WERI-Rb-1 (cell line): ENCODE data around the gene PERM1.
A peak's percentile ranks its signal among the peaks of the same experiment; 100 is the strongest.

Experiments
- DNase-seq: peaks from one replicate; pipeline ENCODE4 v3.0.0-alpha.2; 2020
- H3K27ac ChIP-seq: fragments of 250-450 bp; sonication (Bioruptor Pico); 2 replicates; pipeline ENCODE4 v1.5.1; 2020; ENCODE audit warnings: mild to moderate bottlenecking, moderate library complexity
- H3K27me3 ChIP-seq: fragments of 250-450 bp; sonication (Bioruptor Pico); 2 replicates; pipeline ENCODE4 v1.5.1; 2021; ENCODE audit warnings: mild to moderate bottlenecking, low read depth, moderate library complexity; ENCODE audit not compliant: insufficient read depth, severe bottlenecking
- H3K36me3 ChIP-seq: fragments of 250-450 bp; sonication (Bioruptor Pico); 2 replicates; pipeline ENCODE4 v1.5.1; 2020; ENCODE audit warnings: mild to moderate bottlenecking, moderate library complexity
- H3K4me3 ChIP-seq: 2 replicates; pipeline ENCODE4 v1.5.1; 2011; ENCODE audit warnings: low read depth, mild to moderate bottlenecking, control low read depth, low read length
- H3K9me3 ChIP-seq: fragments of 250-450 bp; sonication (Bioruptor Pico); 2 replicates; pipeline ENCODE4 v1.5.1; 2021; ENCODE audit warnings: mild to moderate bottlenecking, moderate library complexity; ENCODE audit not compliant: severe bottlenecking
- TF ChIP-seq, protein P1 (sequence below): IDR thresholded peaks from 2 replicates; pipeline ENCODE4 v1.5.1; 2011; ENCODE audit warnings: low read depth, mild to moderate bottlenecking, control low read depth, inconsistent platforms, low read length

Gene PERM1

DNA sequence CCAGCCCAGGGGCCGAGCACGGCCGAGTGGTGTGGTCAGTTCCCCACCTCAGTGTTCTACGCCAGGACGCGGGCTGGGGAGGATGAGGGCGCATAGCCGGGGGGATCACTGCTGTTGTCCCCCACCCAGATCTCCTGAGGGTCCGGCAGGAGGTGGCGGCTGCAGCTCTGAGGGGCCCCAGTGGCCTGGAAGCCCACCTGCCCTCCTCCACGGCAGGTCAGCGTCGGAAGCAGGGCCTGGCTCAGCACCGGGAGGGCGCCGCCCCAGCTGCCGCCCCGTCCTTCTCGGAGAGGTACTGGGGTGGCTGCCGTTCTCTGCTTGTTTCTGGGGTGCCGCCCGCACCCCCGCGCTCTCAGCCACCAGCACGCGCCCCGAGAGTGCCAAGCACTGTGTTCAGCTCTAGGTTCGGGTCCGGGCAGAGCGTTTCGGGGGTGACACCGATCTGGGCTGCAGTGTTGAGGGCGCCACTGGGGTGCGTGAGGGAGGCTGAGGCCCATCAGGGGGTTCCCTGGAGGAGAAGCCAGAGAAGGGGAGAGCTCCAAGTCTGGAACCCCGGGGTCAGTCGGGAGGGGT lies 40.8 kb downstream of the PERM1 start:
- H3K9me3 ChIP-seq = no peaks in the 10 kb centered on the region
- H3K36me3 ChIP-seq = peaks cover 26% of the 10 kb centered on the region
- TF ChIP-seq, protein P1, sequence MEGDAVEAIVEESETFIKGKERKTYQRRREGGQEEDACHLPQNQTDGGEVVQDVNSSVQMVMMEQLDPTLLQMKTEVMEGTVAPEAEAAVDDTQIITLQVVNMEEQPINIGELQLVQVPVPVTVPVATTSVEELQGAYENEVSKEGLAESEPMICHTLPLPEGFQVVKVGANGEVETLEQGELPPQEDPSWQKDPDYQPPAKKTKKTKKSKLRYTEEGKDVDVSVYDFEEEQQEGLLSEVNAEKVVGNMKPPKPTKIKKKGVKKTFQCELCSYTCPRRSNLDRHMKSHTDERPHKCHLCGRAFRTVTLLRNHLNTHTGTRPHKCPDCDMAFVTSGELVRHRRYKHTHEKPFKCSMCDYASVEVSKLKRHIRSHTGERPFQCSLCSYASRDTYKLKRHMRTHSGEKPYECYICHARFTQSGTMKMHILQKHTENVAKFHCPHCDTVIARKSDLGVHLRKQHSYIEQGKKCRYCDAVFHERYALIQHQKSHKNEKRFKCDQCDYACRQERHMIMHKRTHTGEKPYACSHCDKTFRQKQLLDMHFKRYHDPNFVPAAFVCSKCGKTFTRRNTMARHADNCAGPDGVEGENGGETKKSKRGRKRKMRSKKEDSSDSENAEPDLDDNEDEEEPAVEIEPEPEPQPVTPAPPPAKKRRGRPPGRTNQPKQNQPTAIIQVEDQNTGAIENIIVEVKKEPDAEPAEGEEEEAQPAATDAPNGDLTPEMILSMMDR = no peak
- no peaks in the 10 kb centered on the region for H3K27me3 ChIP-seq
- H3K27ac ChIP-seq = peak overlapping the region; percentile 91
- H3K4me3 ChIP-seq = peak overlapping the region; percentile 68
- DNase-seq = no peak

DNA sequence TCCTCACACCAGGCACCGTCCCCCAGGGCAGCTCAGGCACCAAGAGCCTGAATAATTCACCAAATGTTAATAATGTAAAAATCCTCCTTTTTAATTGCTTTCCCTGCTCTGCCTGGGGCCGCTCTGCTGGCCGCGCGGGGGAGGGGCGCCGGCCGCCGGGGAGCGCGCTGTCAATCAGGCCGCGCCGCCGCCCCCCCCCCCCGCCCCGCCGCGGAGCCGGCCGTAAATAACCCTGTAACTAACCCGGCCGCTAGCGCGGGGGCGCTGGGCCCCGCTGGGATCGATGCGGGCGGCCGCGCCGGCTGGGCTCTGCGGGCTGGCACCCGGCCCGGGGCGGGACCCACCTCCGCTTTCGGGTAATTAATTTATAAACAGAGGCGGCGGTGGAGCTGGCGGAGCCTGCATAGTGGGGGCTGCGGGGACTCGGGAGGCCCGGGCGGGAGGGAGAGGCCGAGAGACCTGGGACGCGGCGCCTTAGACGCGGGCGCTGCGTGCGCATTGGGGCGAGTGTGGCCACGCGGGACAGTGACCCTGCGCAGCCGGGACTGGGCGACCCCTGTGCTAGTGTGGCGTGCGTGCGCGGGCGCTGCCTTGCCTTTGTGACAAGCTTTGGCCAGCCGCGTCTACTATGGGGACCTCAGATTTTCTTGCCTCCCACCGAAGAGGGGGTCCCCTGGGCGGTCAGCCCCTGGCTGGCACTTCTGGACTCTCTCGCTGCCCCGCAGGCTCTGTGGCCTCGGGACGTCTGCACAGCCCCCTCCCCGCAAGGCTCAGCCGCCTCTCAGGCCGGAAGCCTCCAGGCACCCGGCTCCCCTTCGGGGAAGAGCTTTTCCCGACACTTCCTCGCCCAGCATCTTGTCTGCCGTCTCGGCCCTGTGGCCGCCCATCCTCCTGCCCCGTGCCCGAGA lies 41.5 kb downstream of the PERM1 start:
- Histone ChIP-seq H3K27me3 (no peaks in the 10 kb centered on the region), H3K9me3 (no peaks in the 10 kb centered on the region), H3K4me3 (peak overlapping the region; percentile 68), H3K36me3 (peaks cover 18% of the 10 kb centered on the region), H3K27ac (peak overlapping the region; percentile 91)
- TF ChIP-seq, protein P1 = no peak
- peak; percentile 65 for DNase-seq

DNA sequence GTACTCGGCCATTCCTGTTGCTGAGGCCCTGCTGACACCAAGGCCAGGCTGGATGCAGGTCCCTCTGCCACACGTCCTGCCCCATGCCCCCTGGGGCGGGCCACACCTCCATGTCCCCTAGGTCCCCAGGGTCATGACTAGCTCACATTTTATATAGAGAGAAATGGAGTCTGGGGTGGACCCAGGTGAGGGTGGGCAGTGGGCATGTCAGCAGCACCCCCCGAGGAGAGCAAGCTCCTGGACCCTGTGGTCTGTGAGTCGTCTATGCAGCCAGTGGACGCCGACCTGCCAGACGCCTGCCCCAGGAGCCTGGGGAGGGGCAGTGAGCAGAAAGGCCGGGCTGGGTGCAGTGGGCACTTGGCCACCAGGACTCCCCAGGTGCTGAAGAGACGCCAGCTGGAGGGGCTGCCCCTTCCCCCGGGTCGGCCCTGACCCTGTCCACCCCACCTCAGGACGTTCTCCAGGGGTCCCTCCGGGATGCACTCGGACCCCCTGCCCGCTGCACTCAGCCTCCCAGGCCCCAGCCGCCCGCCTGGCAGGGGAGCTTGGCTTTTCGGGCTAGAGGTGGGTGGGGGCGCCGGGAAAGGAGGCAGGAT lies 42.3 kb downstream of the PERM1 start:
- Histone ChIP-seq H3K36me3 (peaks cover 11% of the 10 kb centered on the region), H3K4me3 (peak overlapping the region; percentile 31), H3K27me3 (no peaks in the 10 kb centered on the region), H3K9me3 (no peaks in the 10 kb centered on the region), H3K27ac (peak overlapping the region; percentile 72)
- no peak for DNase-seq
- TF ChIP-seq, protein P1 = no peak

DNA sequence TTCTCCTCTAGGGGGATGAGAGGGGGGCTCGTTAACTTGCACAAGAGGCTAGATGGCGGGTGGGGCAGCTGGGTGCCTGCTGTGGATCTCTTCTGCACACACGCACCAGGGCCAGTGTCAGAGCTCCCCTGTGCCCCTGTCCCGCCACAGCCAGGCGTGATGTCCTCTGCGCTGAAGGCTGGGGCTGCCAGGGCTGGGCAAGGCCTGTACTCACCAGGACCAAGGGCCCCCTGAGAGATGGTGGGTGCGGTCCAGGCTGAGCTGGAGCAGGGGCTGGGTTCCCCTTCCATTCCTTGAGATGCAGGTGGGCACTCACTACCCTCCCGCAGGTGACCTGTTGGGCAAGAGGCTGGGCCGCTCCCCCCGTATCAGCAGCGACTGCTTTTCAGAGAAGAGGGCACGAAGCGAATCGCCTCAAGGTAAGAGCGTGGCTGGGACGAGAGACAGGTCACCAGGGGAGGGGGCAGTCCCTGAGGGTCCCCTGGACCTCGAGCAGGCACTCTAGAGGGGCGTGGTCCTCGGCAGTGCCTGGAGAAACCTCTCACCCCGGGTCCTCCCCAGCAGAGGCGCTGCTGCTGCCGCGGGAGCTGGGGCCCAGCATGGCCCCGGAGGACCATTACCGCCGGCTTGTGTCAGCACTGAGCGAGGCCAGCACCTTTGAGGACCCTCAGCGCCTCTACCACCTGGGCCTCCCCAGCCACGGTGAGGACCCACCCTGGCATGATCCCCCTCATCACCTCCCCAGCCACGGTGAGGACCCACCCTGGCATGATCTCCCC lies 43.0 kb downstream of the PERM1 start:
- DNase-seq = no peak
- no peak overlapping the region for H3K4me3 ChIP-seq
- TF ChIP-seq, protein P1 = 0 out of 2 replicates have a peak, but pooled peaks have one; percentile 20
- H3K36me3 ChIP-seq = peaks cover 7% of the 10 kb centered on the region
- no peak overlapping the region; the same call in 1 of the 2 replicates for H3K27ac ChIP-seq
- H3K27me3 ChIP-seq = no peaks in the 10 kb centered on the region
- no peaks in the 10 kb centered on the region for H3K9me3 ChIP-seq

DNA sequence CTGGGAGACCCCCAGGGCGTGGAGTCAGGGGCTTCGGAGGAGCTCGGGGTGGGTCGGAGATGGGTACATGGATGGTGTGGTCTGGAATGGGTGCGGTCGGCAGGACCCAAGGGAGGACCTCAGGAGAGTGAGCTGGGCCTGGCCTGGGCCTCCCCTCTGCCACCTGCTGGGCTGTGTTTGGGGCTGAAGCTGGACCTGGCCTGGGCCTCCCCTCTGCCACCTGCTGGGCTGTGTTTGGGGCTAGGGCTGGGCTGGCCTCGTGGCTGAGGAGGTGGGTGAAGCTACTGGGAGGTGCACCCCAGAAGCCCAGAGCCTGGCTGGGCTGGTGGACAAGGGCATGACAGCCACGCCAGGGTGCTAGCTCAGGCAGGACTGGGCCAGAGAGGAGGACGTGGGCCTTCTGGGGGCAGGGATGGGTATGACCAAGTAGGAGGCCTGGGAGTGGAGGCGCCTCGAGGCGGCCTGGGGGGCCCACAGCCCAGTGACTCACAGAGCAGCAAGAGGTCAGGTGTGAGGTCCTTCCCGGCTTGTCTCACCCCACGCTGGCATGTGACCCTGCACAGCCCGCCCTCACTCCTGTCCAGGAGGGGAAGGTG lies 43.7 kb downstream of the PERM1 start:
- no peak overlapping the region; the same call in 1 of the 2 replicates for H3K27ac ChIP-seq
- H3K27me3 ChIP-seq = no peaks in the 10 kb centered on the region
- no peak overlapping the region for H3K4me3 ChIP-seq
- peak; percentile 81 for DNase-seq
- peaks cover 3% of the 10 kb centered on the region; the same call in 1 of the 2 replicates for H3K36me3 ChIP-seq
- TF ChIP-seq, protein P1 = peak; percentile 82
- no peaks in the 10 kb centered on the region for H3K9me3 ChIP-seq
